ENCODE results near the gene DUSP1.
"Not testable (repeated sequence)": the region's sequence is repeated elsewhere in the genome, so short reads cannot be mapped to it uniquely, and the experiment has no call there.

DUSP1 gene

GRCh38 chr5:172770675-172771438 is at the start of gene DUSP1:
TSS of gene DUSP1 (minus strand) at chr5:172771195. CDS start at chr5:172770952, 243 bp downstream.
- peak; percentile 98 to 99 for DNase-seq

DNA sequence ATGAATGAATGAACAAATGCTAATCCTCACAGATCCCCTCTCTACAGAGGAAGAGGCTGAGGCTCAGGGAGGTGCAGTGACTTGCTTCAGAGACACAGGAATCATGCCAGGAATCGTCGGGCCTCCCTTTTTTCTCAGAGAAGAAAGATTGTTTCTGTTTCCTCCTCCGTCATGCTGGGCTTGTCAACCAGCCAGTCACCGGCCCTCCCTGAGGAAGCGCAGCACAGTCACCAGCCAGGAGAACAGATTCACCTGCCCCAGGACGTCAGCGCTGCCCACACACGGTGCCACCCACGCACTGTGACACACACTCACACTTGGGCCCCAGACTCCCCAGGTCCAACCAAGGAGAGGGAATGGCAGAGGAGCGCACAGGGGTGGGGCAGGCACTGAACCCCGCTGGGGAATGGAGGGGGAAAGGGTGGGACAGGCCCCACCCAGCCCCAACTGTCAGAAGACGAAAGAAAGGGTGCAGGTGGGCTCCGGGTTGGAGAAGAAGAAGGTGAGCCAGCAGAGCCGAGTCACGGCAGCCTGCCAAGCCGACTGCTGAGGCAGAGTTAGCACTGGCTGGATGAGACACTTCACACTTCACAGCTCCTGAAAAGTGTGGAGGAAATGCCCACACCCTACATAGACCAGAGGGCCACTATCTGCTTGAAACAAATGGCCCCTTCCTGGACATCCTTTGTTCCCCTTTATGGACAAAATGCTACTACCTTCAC is 49.2 kb upstream of the DUSP1 start:
- no peak for DNase-seq

GRCh38 chr5:172819569-172819968 is 48.6 kb upstream of the DUSP1 start:
- no peak for DNase-seq

DNA sequence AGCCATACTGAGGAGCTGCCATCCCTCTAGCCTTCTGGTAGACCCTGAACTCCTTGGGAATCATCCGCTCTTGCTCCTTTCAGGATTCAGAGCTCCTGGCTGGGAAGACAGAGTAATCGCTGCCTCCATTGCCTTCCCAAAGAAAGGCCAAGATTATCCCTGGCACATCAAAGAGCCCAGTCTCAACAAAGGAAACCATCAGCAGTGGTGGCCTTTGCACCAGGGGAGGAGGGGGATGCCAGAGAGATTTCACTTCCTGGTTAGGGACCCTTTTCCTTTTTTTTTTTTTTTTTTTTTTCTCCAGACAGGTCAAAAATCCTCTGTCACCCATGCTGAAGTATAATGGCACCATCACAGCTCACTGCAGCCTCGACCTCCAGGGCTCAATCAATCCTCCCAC is 47.1 kb upstream of the DUSP1 start:
- no peak for DNase-seq

DNA sequence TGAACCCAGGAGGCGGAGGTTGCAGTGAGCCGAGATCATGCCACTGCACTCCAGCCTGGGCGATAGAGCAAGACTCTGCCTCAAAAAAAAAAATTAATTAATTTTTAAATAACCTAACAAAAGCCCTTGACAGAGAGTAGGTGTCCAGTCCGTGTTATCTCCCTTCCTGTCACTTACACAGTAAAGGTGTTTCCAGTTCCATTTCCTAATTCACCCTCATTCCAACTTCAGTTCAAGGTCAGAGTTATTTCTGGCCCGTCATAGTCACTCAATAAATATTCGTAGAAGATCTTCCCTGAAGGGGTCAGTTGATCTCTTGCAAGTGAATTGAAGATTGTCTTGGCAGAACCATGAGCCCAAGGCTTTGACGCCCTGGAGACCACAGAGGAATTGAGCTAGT is 46.7 kb upstream of the DUSP1 start:
- no peak for DNase-seq

DNA sequence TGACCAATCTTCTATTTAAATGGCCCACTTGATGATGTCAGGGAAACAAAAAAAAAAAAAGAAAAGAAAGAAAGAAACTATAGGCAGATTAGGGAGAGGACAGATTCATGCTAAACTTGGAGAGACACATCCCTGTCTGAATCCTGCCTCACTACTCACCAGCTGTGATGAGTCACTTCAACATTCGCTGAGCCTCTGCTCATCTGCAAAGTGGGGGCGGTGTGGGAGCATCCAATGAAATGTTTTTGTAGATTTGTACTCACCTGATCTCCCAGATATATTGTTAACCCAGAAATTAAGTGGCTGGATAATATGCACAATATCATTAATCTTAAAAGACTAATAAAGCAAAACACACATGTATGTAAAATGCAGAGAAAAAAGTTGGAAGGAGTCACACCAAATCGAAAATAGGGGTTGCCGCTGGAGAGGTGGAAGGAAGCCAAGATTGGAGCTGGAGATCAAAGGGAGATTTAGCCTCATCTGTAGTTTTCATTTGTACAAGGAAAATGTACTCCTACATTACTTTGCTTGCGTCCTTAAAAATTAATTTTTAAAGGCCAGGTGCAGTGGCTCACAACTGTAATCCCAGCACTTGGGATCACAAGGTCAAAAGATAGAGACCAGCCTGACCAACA is 46.0 kb upstream of the DUSP1 start:
- no peak for DNase-seq

- DNase-seq: no peak
Observed at GRCh38 chr5:172815631-172816030, 44.6 kb upstream of the DUSP1 start.

- DNase-seq: not testable (repeated sequence)
Observed at GRCh38 chr5:172810996-172811395, 40.0 kb upstream of the DUSP1 start.

DNA sequence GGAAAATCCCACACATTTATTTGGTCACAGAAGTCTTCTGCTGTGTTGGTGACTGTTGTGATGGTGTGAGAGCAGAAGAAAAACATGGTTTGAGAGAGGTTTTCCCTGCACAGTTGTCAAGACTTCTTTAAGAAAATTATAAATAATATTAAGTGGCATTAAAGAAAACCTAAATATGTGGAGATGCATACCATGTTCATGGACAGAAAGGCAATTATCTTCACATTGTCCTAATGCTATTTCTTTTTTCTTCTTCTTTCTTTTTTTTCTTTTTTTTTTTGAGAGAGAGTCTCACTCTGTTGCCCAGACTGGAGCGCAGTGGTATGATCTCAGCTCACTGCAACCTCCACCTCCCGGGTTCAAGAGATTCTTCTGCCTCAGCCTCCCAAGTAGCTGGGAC is 38.8 kb upstream of the DUSP1 start:
- DNase-seq: no peak

DNA sequence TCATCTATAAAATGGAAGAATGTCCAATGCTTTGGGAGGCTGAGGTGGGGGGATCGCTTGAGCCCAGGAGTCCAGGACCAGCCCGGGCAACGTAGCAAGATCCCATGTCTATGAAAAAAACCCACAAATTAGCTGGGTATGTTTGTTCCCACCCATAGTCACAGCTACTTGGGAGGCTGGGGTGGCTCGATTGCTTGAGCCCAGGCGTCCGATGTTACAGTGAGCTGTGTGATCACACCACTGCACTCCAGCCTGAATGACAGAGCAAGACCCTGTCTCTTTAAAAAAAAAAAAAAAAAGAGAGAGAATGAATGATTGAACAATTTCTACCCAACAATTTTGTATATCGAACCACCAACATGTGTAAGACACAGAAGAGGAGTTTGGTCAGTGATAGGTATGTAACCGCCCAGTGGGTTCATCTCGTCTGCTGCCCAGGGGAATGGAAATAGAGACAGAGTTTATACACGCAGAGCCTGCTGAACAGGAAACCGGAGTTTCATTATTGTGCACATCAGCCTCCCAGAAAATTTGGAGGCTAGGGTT is 36.8 kb upstream of the DUSP1 start:
- DNase-seq: no peak

DNA sequence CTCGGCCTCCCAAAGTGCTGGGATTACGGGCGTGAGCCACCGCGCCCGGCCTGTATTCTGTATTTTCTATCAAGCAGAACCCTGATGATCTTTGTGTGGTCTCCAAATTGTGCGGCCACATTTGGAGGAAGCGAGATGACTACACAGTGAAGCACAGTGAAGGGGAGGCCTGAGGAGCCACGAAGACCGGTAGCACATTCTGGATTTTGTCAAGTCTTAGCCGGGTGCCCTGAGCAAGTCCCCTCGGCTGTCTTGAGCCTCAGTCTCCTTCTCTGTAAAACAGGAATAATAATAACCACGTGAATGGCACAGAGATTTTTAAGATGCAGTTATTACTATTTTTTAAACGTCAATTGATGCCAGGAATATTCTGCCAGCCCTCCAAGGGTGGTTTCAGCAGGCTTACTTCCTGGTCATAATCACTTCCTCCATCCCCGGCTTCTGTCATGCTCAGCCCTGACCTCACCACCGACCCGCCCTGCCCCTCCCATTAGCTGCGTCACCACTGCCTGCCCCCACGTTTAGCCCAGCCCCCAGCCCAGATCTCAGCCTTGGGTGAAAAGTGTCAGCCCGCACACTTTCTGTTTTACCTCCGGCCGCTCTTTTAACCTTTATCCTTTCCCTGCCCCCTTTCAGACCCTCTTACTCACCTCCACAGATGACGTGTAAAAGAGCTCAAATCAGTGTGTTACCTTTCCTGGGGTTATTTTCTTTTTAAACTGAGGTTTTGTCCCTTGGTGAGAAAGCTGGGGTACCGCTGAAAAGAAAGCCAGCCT is 36.1 kb upstream of the DUSP1 start:
- peak; percentile 93 for DNase-seq

- DNase-seq: peak in 1 of 2 donors; percentile 11
Observed at GRCh38 chr5:172805736-172806255, 34.8 kb upstream of the DUSP1 start.

DNA sequence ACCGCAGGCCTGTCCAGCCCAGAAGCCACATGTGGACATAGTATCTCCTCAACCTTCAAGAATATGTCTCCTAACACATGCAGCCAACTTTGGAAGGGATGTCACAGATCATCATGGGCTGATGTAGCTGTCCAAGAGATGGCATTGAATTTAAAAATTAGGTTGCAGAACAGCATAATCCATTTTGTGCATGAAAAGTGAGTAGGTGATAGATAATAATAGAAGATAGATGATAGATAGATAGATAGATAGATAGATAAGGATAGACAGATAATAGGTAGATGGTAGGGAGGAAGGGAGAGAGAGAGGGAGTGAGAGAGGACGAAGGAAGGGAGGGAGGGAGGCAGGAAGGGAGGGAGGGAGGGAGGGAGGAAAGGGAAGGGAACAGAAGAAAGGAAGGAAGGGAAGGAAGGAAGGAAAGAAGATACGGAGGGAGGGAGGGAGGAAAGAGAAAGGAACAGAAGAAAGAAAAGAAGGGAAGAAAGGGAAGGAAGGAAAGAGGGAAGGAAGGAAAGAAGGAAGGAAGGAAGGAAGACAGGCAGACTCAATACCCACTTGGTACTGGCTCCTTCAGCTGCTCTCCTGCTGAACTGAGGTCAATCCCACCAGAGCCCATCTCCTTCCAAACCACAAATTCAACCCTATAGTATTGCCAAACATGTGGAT is 34.2 kb upstream of the DUSP1 start:
- DNase-seq: no peak

DNA sequence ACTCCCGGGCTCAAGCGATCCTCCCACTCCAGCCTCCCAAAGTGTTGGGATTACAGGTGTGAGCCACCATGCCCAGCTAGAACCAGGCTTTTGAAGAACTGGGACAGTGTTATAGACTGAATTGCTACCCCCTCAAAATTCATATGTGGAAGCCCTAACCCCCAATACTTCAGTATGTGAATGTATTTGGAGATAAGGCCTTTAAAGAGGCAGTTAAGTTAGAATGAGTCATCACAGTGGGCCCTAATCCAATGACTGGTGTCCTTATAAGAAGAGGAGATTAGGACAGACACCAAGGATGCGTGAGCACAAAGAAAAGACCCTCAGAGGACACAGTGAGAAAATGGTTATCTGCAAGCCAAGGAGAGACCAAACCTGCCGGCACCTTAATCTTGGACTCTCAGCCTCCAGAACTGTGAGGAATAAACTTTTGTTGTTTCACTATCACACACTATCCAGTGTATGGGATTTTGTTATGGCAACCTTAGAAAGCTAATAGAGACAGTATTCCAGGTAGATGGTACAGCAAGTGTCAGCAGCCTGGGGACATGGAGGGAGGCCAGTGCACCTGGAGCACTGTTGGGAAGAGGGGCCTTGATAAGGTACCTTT is 31.7 kb upstream of the DUSP1 start:
- no peak for DNase-seq

DNA sequence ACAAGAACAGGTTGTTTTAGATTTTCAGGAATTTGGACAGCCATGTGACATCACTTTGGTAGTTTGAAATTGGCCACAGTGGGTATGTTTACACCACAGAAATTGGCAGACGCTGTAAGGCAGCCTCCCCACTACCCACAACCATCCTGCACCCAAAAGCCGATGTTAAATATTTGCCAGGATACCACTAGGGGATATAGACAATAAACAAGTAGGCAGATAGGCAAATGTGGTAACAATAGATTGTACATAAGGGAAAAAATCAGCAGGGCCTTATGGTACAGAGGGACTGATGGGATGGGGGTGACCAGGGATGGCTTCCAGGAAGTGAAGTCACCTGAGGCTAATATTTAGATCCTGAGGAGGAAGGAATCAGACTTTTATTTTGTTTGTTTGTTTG is 31.1 kb upstream of the DUSP1 start:
- no peak for DNase-seq

GRCh38 chr5:172801179-172801671 is 30.2 kb upstream of the DUSP1 start:
- DNase-seq: no peak

- DNase-seq: peak; percentile 35 to 84
Observed at GRCh38 chr5:172800088-172800551, 29.1 kb upstream of the DUSP1 start.

- no peak for DNase-seq
Observed at GRCh38 chr5:172799416-172799815, 28.4 kb upstream of the DUSP1 start.

DNA sequence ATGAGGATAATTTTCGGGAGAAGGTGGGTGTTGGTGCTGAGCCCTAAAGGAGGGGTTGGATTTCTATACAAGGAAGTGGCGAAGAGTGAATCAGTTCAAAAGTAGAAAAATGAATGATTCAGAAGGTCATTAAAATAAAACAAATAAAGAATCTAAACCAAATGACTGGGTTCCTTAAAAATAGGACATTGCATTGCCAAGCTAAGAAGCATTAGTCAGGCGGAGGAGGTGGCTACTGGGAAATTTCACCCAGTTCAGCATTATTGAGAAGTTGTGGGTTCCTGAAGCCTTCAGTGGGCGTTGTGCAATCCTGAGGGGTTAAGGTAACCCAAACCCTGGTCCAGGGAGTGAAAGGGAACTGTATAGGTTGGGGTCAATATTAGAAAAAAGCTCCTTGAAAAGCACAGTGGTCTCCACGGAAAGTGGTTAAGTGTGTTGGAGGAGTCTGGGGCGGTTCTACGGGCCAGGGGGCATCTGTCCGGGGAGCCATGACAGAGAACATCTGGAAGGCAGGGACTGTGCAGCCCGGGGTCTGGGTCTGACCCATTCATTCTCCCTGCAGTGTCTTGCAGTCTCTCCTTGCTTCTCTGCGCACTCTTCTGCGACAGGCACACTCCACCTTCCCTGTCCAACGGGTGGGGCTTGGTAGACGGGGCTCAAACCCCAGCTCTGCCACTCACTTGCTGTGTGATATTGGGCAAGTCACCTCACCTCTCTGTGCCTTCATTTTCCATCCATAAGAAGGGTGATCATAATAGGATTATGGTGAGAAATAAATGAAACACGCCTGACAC is 27.6 kb upstream of the DUSP1 start:
- peak; percentile 34 to 73 for DNase-seq

GRCh38 chr5:172797771-172798191 is 26.8 kb upstream of the DUSP1 start:
- no peak for DNase-seq

Data from CD4-positive, alpha-beta T cell treated with Interferon alpha-2 for 1 hour (primary cell).